ENCODE data around the gene F12.

F12 gene

GRCh38 chr5:177409043-177409801 lies at the start of gene F12:
F12 (minus strand) TSS chr5:177409564; CDS start chr5:177409527, 37 bp downstream.
- H3K36me3 ChIP-seq (ENCODE audit: control insufficient read depth in 2 of 2, insufficient read depth in 2 of 2, low read length in 2 of 2), result no peaks in the 10 kb centered on the region
- no peaks in the 10 kb centered on the region for H3K9me3 ChIP-seq (ENCODE audit: control insufficient read depth in 2 of 2, low read length in 2 of 2)
- H3K9ac ChIP-seq (ENCODE audit: low read length in 2 of 2), result no peak within 1 kb of the TSS
- no peak within 1 kb of the TSS for H3K4me3 ChIP-seq (ENCODE audit: low read length in 2 of 2)
- H3K27me3 ChIP-seq (ENCODE audit: control insufficient read depth in 1 of 2, insufficient read depth in 2 of 2, low read length in 2 of 2), result peaks cover 13 to 17% of the 10 kb centered on the region in 2 donors
- H3K4me1 ChIP-seq (ENCODE audit: control insufficient read depth, insufficient read depth, low read length), result peaks cover 8% of the 10 kb centered on the region
- H3K27ac ChIP-seq (ENCODE audit: low read length), result no peak within 1 kb of the TSS

DNA sequence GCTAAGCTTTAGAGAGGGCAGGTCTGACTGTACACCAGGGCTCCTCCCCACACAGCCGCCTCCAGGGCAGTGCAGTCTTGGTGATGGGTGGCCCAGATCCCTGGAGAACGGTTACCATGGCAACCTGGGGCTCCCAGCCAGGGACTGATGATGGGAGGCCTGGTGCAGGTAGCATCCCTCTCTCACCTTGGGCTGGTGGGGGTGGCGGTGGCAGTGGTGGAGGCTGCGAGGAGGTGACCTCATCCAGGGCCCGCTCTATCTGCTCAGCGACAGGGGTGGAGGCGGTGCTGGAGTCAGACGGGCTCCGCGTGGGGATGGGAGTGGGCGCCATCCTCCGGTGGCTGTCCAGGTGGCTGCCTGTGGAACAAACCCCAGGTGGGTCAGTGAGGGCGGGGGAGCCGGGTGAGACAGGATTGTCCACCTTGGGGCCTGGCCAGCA lies 49.6 kb upstream of the F12 start:
- H3K36me3 ChIP-seq (ENCODE audit: control insufficient read depth in 2 of 2, insufficient read depth in 2 of 2, low read length in 2 of 2), result peaks cover 0 to 15% of the 10 kb centered on the region in 2 donors
- peaks cover 0 to under 1% of the 10 kb centered on the region in 2 donors for H3K27me3 ChIP-seq (ENCODE audit: control insufficient read depth in 1 of 2, insufficient read depth in 2 of 2, low read length in 2 of 2)
- H3K9me3 ChIP-seq (ENCODE audit: control insufficient read depth in 2 of 2, low read length in 2 of 2), result no peaks in the 10 kb centered on the region
- no peak overlapping the region for H3K4me3 ChIP-seq (ENCODE audit: low read length in 2 of 2)
- H3K9ac ChIP-seq (ENCODE audit: low read length in 2 of 2), result no peak overlapping the region
- H3K27ac ChIP-seq (ENCODE audit: low read length), result no peak overlapping the region
- H3K4me1 ChIP-seq (ENCODE audit: control insufficient read depth, insufficient read depth, low read length), result peaks cover 33% of the 10 kb centered on the region

DNA sequence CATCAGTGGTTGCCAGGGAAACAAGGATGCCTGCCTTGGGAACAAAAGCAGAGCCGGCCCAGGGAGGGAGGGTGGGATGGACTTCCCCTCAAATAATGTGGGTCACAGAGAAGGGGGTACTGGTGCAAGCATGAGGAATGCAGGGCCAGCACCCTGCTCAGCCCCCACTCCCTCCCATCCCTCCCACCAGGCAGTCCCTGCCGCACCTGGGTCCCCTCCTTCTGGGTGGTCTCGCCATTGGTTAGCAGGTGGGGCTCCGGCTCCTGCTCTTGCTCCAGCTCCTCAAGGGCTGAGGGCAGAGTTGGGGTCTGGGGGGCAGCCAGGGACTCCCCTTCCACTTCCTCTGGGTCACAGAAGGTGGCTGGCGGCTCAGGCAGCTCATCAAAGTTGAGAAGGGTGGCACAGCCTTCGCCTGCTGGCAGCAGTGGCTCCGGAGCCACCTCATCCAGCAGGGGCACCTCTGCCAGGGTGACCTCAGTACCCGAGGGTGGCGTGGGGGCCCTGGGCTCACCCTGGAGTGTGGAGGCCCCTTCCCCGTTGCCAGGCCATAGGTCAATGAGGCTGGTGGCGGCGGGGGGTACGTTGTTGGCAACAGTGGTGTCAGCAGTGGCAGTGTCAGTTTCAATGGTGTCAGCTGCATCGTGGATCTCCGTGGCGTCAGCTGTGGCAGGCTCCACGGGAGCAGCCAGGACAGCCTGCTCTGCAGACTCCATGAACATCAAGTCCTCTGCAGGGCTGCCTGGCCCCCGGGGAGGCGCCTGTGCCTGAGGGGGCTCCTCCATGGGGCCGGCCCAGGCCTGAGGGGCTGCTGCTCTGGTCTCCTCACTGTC lies 48.7 kb upstream of the F12 start:
- H3K27ac ChIP-seq (ENCODE audit: low read length), result peak overlapping the region; percentile 24
- H3K4me3 ChIP-seq (ENCODE audit: low read length in 2 of 2), result no peak overlapping the region
- peaks cover 0 to 15% of the 10 kb centered on the region in 2 donors for H3K36me3 ChIP-seq (ENCODE audit: control insufficient read depth in 2 of 2, insufficient read depth in 2 of 2, low read length in 2 of 2)
- peaks cover 0 to 7% of the 10 kb centered on the region in 2 donors for H3K27me3 ChIP-seq (ENCODE audit: control insufficient read depth in 1 of 2, insufficient read depth in 2 of 2, low read length in 2 of 2)
- peaks cover 39% of the 10 kb centered on the region for H3K4me1 ChIP-seq (ENCODE audit: control insufficient read depth, insufficient read depth, low read length)
- no peak overlapping the region for H3K9ac ChIP-seq (ENCODE audit: low read length in 2 of 2)
- no peaks in the 10 kb centered on the region for H3K9me3 ChIP-seq (ENCODE audit: control insufficient read depth in 2 of 2, low read length in 2 of 2)

DNA sequence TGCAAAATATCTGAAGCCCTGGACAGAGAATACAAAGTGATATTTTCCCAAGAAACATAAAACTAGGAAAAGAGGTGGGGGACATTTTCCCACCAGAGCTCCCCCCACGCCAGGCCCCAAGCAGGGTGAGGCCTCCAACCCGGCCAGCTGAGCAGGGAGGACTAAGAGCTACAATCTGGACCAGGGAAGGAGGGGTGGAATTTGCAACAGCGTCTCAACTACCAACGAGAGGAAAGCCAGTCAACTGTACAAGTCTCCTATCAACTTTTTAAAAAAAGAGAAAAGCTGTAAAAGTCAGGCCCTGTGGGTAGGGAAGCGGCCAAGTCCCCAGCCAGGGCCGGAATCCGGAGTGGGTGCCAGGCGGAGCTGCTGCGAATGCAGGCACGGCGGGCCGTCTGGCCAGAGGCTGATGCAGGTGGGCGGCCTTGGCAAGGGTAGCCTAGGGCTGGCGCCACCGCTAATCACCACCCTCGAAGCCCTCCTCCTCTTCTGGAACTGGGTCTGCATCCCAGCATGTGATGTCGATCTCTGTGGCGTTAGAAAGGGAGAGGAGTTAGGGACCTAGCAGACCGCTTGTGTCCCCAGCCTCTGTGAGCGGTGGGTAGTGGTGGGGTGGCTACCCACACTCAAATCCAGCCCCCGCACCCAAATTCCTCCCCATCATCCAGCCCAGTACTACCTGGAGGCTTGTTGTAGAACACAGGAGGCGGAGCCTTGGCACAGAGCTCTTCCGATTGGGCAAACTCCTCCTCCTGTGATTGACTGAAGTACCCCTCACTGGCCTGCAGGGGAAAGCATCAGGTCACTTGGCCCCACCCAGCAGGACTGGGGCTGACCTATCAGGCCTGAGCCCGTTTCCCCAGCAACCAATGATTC lies 47.9 kb upstream of the F12 start:
- no peaks in the 10 kb centered on the region for H3K9me3 ChIP-seq (ENCODE audit: control insufficient read depth in 2 of 2, low read length in 2 of 2)
- peaks cover 0 to 14% of the 10 kb centered on the region in 2 donors for H3K36me3 ChIP-seq (ENCODE audit: control insufficient read depth in 2 of 2, insufficient read depth in 2 of 2, low read length in 2 of 2)
- peaks cover under 1 to 7% of the 10 kb centered on the region in 2 donors for H3K27me3 ChIP-seq (ENCODE audit: control insufficient read depth in 1 of 2, insufficient read depth in 2 of 2, low read length in 2 of 2)
- peaks cover 39% of the 10 kb centered on the region for H3K4me1 ChIP-seq (ENCODE audit: control insufficient read depth, insufficient read depth, low read length)
- no peak overlapping the region for H3K9ac ChIP-seq (ENCODE audit: low read length in 2 of 2)
- no peak overlapping the region for H3K4me3 ChIP-seq (ENCODE audit: low read length in 2 of 2)
- peak overlapping the region; percentile 69 for H3K27ac ChIP-seq (ENCODE audit: low read length)

GRCh38 chr5:177456591-177456964 lies 47.2 kb upstream of the F12 start:
- Histone ChIP-seq H3K9me3 (ENCODE audit: control insufficient read depth in 2 of 2, low read length in 2 of 2) (no peaks in the 10 kb centered on the region), H3K27ac (ENCODE audit: low read length) (peak overlapping the region; percentile 69), H3K4me1 (ENCODE audit: control insufficient read depth, insufficient read depth, low read length) (peaks cover 39% of the 10 kb centered on the region), H3K36me3 (ENCODE audit: control insufficient read depth in 2 of 2, insufficient read depth in 2 of 2, low read length in 2 of 2) (peaks cover 0 to 13% of the 10 kb centered on the region in 2 donors), H3K9ac (ENCODE audit: low read length in 2 of 2) (no peak overlapping the region), H3K4me3 (ENCODE audit: low read length in 2 of 2) (no peak overlapping the region), H3K27me3 (ENCODE audit: control insufficient read depth in 1 of 2, insufficient read depth in 2 of 2, low read length in 2 of 2) (peaks cover 2 to 7% of the 10 kb centered on the region in 2 donors)

DNA sequence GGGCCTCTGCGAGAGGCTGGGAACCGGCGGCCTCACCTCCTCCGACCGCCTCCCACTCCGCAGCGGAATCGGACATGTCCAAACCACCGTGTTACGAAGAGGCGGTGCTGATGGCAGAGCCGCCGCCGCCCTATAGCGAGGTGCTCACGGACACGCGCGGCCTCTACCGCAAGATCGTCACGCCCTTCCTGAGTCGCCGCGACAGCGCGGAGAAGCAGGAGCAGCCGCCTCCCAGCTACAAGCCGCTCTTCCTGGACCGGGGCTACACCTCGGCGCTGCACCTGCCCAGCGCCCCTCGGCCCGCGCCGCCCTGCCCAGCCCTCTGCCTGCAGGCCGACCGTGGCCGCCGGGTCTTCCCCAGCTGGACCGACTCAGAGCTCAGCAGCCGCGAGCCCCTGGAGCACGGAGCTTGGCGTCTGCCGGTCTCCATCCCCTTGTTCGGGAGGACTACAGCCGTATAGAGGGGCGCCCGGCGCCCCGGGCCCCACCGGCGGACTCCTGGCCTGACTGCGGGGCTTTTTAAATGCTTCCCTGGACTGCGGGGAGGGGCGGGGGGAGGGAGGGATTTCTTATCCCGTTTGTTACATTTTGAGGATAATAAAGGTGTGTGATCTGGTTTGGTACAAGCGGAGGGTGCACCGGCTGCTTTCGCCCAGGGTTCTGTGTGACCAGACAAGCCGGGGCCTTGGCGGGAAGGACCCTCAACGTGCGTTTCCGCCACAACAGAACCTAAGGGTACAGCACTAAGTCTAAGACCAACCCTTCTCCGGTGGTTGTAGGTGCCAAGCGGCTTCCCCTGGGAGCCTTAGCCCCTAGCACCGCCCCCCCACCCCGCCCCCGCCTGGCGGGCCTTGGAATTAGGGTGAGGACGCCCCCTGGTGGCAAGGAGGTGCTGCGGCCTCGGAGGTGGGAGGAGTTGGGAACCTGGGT lies 46.6 kb upstream of the F12 start:
- peak overlapping the region in 1 of 2 donors; percentile 53 for H3K9ac ChIP-seq (ENCODE audit: low read length in 2 of 2)
- H3K27ac ChIP-seq (ENCODE audit: low read length), result peak overlapping the region; percentile 41
- peaks cover 3 to 7% of the 10 kb centered on the region in 2 donors for H3K27me3 ChIP-seq (ENCODE audit: control insufficient read depth in 1 of 2, insufficient read depth in 2 of 2, low read length in 2 of 2)
- peaks cover 39% of the 10 kb centered on the region for H3K4me1 ChIP-seq (ENCODE audit: control insufficient read depth, insufficient read depth, low read length)
- H3K36me3 ChIP-seq (ENCODE audit: control insufficient read depth in 2 of 2, insufficient read depth in 2 of 2, low read length in 2 of 2), result peaks cover 0 to 12% of the 10 kb centered on the region in 2 donors
- peak overlapping the region; percentile 70 to 80 for H3K4me3 ChIP-seq (ENCODE audit: low read length in 2 of 2)
- H3K9me3 ChIP-seq (ENCODE audit: control insufficient read depth in 2 of 2, low read length in 2 of 2), result no peaks in the 10 kb centered on the region

DNA sequence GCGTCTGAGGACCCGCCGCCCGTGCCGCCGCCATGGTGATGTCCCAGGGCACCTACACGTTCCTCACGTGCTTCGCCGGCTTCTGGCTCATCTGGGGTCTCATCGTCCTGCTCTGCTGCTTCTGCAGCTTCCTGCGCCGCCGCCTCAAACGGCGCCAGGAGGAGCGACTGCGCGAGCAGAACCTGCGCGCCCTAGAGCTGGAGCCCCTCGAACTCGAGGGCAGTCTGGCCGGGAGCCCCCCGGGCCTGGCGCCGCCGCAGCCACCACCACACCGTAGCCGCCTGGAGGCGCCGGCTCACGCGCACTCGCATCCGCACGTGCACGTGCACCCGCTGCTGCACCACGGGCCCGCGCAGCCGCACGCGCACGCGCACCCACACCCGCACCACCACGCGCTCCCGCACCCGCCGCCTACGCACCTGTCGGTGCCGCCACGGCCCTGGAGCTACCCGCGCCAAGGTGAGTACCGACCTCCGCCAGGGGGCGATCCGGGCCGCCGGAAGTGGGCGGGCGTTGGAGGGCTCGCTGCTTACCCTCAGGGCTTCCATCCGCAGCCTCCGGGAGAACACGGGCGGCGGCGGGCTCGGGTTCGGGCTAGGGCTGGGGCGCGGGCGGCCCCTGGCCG lies 45.8 kb upstream of the F12 start:
- peaks cover 7 to 11% of the 10 kb centered on the region in 2 donors for H3K27me3 ChIP-seq (ENCODE audit: control insufficient read depth in 1 of 2, insufficient read depth in 2 of 2, low read length in 2 of 2)
- peaks cover 0 to 12% of the 10 kb centered on the region in 2 donors for H3K36me3 ChIP-seq (ENCODE audit: control insufficient read depth in 2 of 2, insufficient read depth in 2 of 2, low read length in 2 of 2)
- H3K27ac ChIP-seq (ENCODE audit: low read length), result peak overlapping the region; percentile 41
- peak overlapping the region; percentile 70 to 80 for H3K4me3 ChIP-seq (ENCODE audit: low read length in 2 of 2)
- peak overlapping the region; percentile 42 to 53 for H3K9ac ChIP-seq (ENCODE audit: low read length in 2 of 2)
- peaks cover 39% of the 10 kb centered on the region for H3K4me1 ChIP-seq (ENCODE audit: control insufficient read depth, insufficient read depth, low read length)
- H3K9me3 ChIP-seq (ENCODE audit: control insufficient read depth in 2 of 2, low read length in 2 of 2), result no peaks in the 10 kb centered on the region

DNA sequence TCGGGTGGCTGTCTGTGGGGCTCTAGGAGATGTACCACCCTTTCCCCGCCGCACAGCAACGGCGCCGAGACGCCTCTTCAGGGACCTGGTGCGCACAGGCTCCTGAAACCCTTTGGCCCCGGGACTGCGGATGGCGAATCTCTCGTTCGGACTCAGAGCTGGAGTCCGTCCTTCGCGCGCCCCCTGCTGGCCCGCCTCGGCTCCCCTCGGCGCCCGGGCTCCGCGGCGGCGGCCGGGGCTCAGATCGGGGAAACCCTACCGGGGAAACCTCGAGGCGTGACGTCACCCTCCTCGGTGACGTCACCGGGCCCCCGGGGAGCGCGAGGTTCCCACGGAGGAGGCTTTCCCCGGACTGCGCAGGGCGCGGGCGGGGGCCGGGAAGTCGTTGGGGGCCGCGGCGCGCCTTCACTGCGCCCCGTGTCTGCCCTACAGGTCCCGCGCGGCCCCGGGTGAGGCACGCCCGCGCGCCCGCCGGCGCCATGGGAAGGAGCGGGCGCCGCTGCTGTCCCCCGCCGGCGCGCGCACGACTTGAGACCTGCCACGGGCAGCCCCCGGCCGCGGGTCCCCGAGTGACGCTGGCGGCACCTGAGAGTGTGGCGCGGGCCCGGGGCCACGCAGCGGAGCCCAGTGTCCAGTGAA lies 45.2 kb upstream of the F12 start:
- H3K36me3 ChIP-seq (ENCODE audit: control insufficient read depth in 2 of 2, insufficient read depth in 2 of 2, low read length in 2 of 2), result peaks cover 0 to 10% of the 10 kb centered on the region in 2 donors
- peak overlapping the region; percentile 37 to 42 for H3K9ac ChIP-seq (ENCODE audit: low read length in 2 of 2)
- peak overlapping the region; percentile 70 to 80 for H3K4me3 ChIP-seq (ENCODE audit: low read length in 2 of 2)
- H3K4me1 ChIP-seq (ENCODE audit: control insufficient read depth, insufficient read depth, low read length), result peaks cover 39% of the 10 kb centered on the region
- peaks cover 7 to 17% of the 10 kb centered on the region in 2 donors for H3K27me3 ChIP-seq (ENCODE audit: control insufficient read depth in 1 of 2, insufficient read depth in 2 of 2, low read length in 2 of 2)
- no peaks in the 10 kb centered on the region for H3K9me3 ChIP-seq (ENCODE audit: control insufficient read depth in 2 of 2, low read length in 2 of 2)
- peak overlapping the region; percentile 37 for H3K27ac ChIP-seq (ENCODE audit: low read length)

- peak overlapping the region; percentile 37 to 47 for H3K9ac ChIP-seq (ENCODE audit: low read length in 2 of 2)
Measured at GRCh38 chr5:177453852-177454396, 44.6 kb upstream of the F12 start.

More at GRCh38 chr5:177453852-177454396, 44.6 kb upstream of the F12 start:
- H3K27me3 ChIP-seq (ENCODE audit: control insufficient read depth in 1 of 2, insufficient read depth in 2 of 2, low read length in 2 of 2), result peaks cover 7 to 22% of the 10 kb centered on the region in 2 donors
- H3K4me1 ChIP-seq (ENCODE audit: control insufficient read depth, insufficient read depth, low read length), result peaks cover 39% of the 10 kb centered on the region
- peak overlapping the region; percentile 29 to 80 for H3K4me3 ChIP-seq (ENCODE audit: low read length in 2 of 2)
- peaks cover 0 to 6% of the 10 kb centered on the region in 2 donors for H3K36me3 ChIP-seq (ENCODE audit: control insufficient read depth in 2 of 2, insufficient read depth in 2 of 2, low read length in 2 of 2)
- H3K27ac ChIP-seq (ENCODE audit: low read length), result no peak overlapping the region
- H3K9me3 ChIP-seq (ENCODE audit: control insufficient read depth in 2 of 2, low read length in 2 of 2), result no peaks in the 10 kb centered on the region
